H1 (cell line): ENCODE measurements around the gene MAP1A. TPM values are rescaled to one million over a fixed set of nuclear protein-coding genes. Genes with fewer than 3 reads are reported as not detected.
A peak's percentile ranks its signal among the peaks of the same experiment; 100 is the strongest.

Experiments
- CTCF ChIA-PET: fragments of 300-600 bp; sonication (Branson Sonifier 250); formaldehyde crosslinking; loops from one replicate; lab custom pipeline; 2021; ENCODE audit not compliant: partially characterized antibody; lab: Charles Lee
- POLR2A ChIA-PET: fragments of 300-600 bp; sonication (Branson Sonifier 250); formaldehyde crosslinking; loops from one replicate; lab custom pipeline; 2021; ENCODE audit warnings: inconsistent platforms; ENCODE audit not compliant: partially characterized antibody; lab: Charles Lee
- DNase-seq, 2 experiments: peaks; one replicate each; pipeline versions ENCODE4 v3.0.0 to v3.0.0-alpha.2; 2010 to 2022; ENCODE audit warnings: low spot score in 2 of 2, low read depth in 1 of 2, mixed read lengths in 1 of 2
- FAIRE-seq: peaks from 2 replicates; lab custom pipeline; 2011; peaks lifted over from hg19 to GRCh38; lab: Jason Lieb, UNC
- H2AFZ ChIP-seq: 2 replicates; pipeline ENCODE4 v1.8.1; 2012; ENCODE audit warnings: low read length, inconsistent platforms
- H2AK5ac ChIP-seq: 2 replicates; pipeline ENCODE4 v1.6.1; 2013; ENCODE audit warnings: low read depth, low read length
- H2BK120ac ChIP-seq: replicated peaks from 2 replicates; pipeline ENCODE3; 2013; ENCODE audit warnings: low read depth, low read length, inconsistent platforms
- H2BK12ac ChIP-seq: 2 replicates; pipeline ENCODE4 v1.6.1; 2013; ENCODE audit warnings: low read depth, low read length
- H2BK15ac ChIP-seq: 2 replicates; pipeline ENCODE4 v1.6.1; 2013; ENCODE audit warnings: low read length
- H2BK20ac ChIP-seq: 2 replicates; pipeline ENCODE4 v1.6.1; 2013; ENCODE audit warnings: low read length
- H2BK5ac ChIP-seq: 2 replicates; pipeline ENCODE4 v1.6.1; 2013; ENCODE audit warnings: low read depth, low read length
- H3K14ac ChIP-seq: 2 replicates; pipeline ENCODE4 v1.6.1; 2013; ENCODE audit warnings: inconsistent platforms; ENCODE audit not compliant: insufficient read length
- H3K18ac ChIP-seq: 2 replicates; pipeline ENCODE4 v1.6.1; 2013; ENCODE audit warnings: low read length; ENCODE audit errors: extremely low read depth
- H3K23ac ChIP-seq: 2 replicates; pipeline ENCODE4 v1.6.1; 2013; ENCODE audit warnings: inconsistent platforms; ENCODE audit not compliant: insufficient read length
- H3K23me2 ChIP-seq: 2 replicates; pipeline ENCODE4 v1.6.1; 2013; ENCODE audit warnings: low read depth, low read length
- H3K27ac ChIP-seq: 2 replicates; pipeline ENCODE4 v1.6.1; 2011; ENCODE audit warnings: low read depth, low read length, inconsistent platforms
- H3K27me3 ChIP-seq, 4 experiments: replicated peaks in 1 of 4; 1 replicate in 1 of 4; 2 replicates in 3 of 4; pipeline versions ENCODE4 v1.6.1 to v1.8.1; 2011 to 2013; ENCODE audit warnings: low read length in 3 of 4, mild to moderate bottlenecking in 3 of 4, inconsistent platforms in 2 of 4, mixed read lengths in 2 of 4, moderate library complexity in 1 of 4; ENCODE audit not compliant: control insufficient read depth in 3 of 4, insufficient read depth in 3 of 4; ENCODE audit errors: extremely low read depth in 1 of 4
- H3K36me3 ChIP-seq, 4 experiments: 2 replicates each; pipeline versions ENCODE4 v1.6.1 to v1.8.1; 2011 to 2013; ENCODE audit warnings: mild to moderate bottlenecking in 4 of 4, low read length in 3 of 4, moderate library complexity in 2 of 4, control low read depth in 1 of 4, inconsistent platforms in 1 of 4; ENCODE audit not compliant: insufficient read depth in 4 of 4, control insufficient read depth in 2 of 4
- H3K4ac ChIP-seq: replicated peaks from 2 replicates; pipeline ENCODE3; 2013; ENCODE audit warnings: low read length, low read depth, mixed read lengths, inconsistent platforms; ENCODE audit not compliant: insufficient read length
- H3K4me1 ChIP-seq, 4 experiments: replicated peaks in 1 of 4; 1 replicate in 1 of 4; 2 replicates in 3 of 4; pipeline versions ENCODE4 v1.6.1 to v1.8.1; 2011 to 2013; ENCODE audit warnings: low read length in 3 of 4, inconsistent platforms in 2 of 4, mixed read lengths in 1 of 4; ENCODE audit not compliant: insufficient read depth in 4 of 4, control insufficient read depth in 3 of 4
- H3K4me2 ChIP-seq, 2 experiments: 2 replicates each; pipeline versions ENCODE4 v1.6.1 to v1.8.1; 2011 to 2013; ENCODE audit warnings: low read depth in 2 of 2, low read length in 2 of 2, control low read depth in 1 of 2, inconsistent platforms in 1 of 2, mild to moderate bottlenecking in 1 of 2; ENCODE audit not compliant: insufficient read depth in 1 of 2
- H3K4me3 ChIP-seq, 4 experiments: fragments of 200-600, 300-600 bp in 1 of 4; sonication (generic), shearing (Covaris generic), sonication (Bioruptor Twin) in 1 of 4; 2 replicates each; pipeline versions ENCODE4 v1.5.1 to v1.8.1; 2011 to 2016; ENCODE audit warnings: low read length in 4 of 4, low read depth in 3 of 4, control low read depth in 2 of 4, inconsistent platforms in 2 of 4, mild to moderate bottlenecking in 2 of 4, mixed read lengths in 1 of 4, moderate library complexity in 1 of 4; ENCODE audit not compliant: insufficient read depth in 2 of 4; ENCODE audit errors: extremely low read depth in 1 of 4
- H3K56ac ChIP-seq: replicated peaks from 2 replicates; pipeline ENCODE3; 2013; ENCODE audit warnings: low read depth, mild to moderate bottlenecking, mixed read lengths, low read length, inconsistent platforms; ENCODE audit not compliant: insufficient read length
- H3K79me1 ChIP-seq: 2 replicates; pipeline ENCODE4 v1.6.1; 2013; ENCODE audit warnings: low read depth, low read length, control low read depth
- H3K79me2 ChIP-seq, 2 experiments: 2 replicates each; pipeline versions ENCODE4 v1.6.1 to v1.8.1; 2012 to 2013; ENCODE audit warnings: low read length in 2 of 2, mild to moderate bottlenecking in 2 of 2, inconsistent platforms in 1 of 2; ENCODE audit not compliant: insufficient read depth in 2 of 2, control insufficient read depth in 1 of 2
- H3K9ac ChIP-seq, 4 experiments: replicated peaks in 1 of 4; 1 replicate in 1 of 4; 2 replicates in 3 of 4; pipeline versions ENCODE4 v1.6.1 to v1.8.1; 2011 to 2013; ENCODE audit warnings: low read depth in 3 of 4, low read length in 3 of 4, control low read depth in 2 of 4, mild to moderate bottlenecking in 2 of 4, moderate library complexity in 2 of 4, inconsistent platforms in 1 of 4; ENCODE audit errors: extremely low read depth in 1 of 4
- H3K9me3 ChIP-seq, 2 experiments: 2 replicates each; pipeline versions ENCODE4 v1.6.1 to v1.8.1; 2012 to 2013; ENCODE audit warnings: mild to moderate bottlenecking in 2 of 2, moderate library complexity in 2 of 2, control low read depth in 1 of 2, inconsistent platforms in 1 of 2, low read depth in 1 of 2, low read length in 1 of 2, mixed read lengths in 1 of 2; ENCODE audit not compliant: insufficient read depth in 2 of 2
- H4K20me1 ChIP-seq, 2 experiments: replicated peaks in 1 of 2; 2 replicates each; pipeline versions ENCODE3 to v1.8.1; 2011 to 2013; ENCODE audit warnings: inconsistent platforms in 2 of 2, low read length in 2 of 2, mild to moderate bottlenecking in 1 of 2; ENCODE audit not compliant: insufficient read depth in 2 of 2, control insufficient read depth in 1 of 2
- H4K5ac ChIP-seq: 2 replicates; pipeline ENCODE4 v1.6.1; 2013; ENCODE audit warnings: low read length, low read depth, mixed read lengths, inconsistent platforms; ENCODE audit not compliant: insufficient read length
- H4K8ac ChIP-seq: 2 replicates; pipeline ENCODE4 v1.8.0; 2013; ENCODE audit warnings: mild to moderate bottlenecking, moderate library complexity, low read length, inconsistent platforms; ENCODE audit not compliant: insufficient read depth; ENCODE audit errors: extremely low read depth
- H4K91ac ChIP-seq: replicated peaks from 2 replicates; pipeline ENCODE3; 2013; ENCODE audit warnings: low read length, mixed read lengths, inconsistent platforms; ENCODE audit not compliant: insufficient read length
- GTF2F1 ChIP-seq: IDR thresholded peaks from 2 replicates; pipeline ENCODE4 v1.6.1; 2012; ENCODE audit warnings: low read depth, low read length, improper control_type of control experiment, borderline replicate concordance
- KDM1A ChIP-seq: fragments of 200-600, 300-600 bp; sonication (generic); IDR thresholded peaks from 2 replicates; pipeline ENCODE4 v1.7.1; 2016; ENCODE audit warnings: mild to moderate bottlenecking, low read length, borderline replicate concordance
- POLR2A ChIP-seq, 2 experiments: IDR thresholded peaks; 1 replicate in 1 of 2; 2 replicates in 1 of 2; pipeline ENCODE4 v1.6.1; 2011; ENCODE audit warnings: low read depth in 2 of 2, low read length in 2 of 2, mild to moderate bottlenecking in 2 of 2; ENCODE audit errors: control extremely low read depth in 1 of 2
- RFX5 ChIP-seq: IDR thresholded peaks from 2 replicates; pipeline ENCODE4 v1.6.1; 2011; ENCODE audit warnings: low read depth, low read length, improper control_type of control experiment, borderline replicate concordance
- ZNF274 ChIP-seq: IDR thresholded peaks from 2 replicates; pipeline ENCODE4 v1.7.0; 2012; ENCODE audit warnings: low read length, borderline replicate concordance; ENCODE audit errors: extremely low read depth
- WGBS, 2 experiments: shearing (Covaris generic) in 1 of 2; methylation state at CpG; one replicate each; pipeline versions ENCODE4 v1.1.6 to v1.1.7; 2013 to 2015; ENCODE audit warnings: low lambda C conversion rate in 2 of 2, mixed read lengths in 2 of 2, inconsistent platforms in 1 of 2, low coverage in 1 of 2, missing lambda C conversion rate in 1 of 2; ENCODE audit not compliant: insufficient replicate concordance in 2 of 2, insufficient coverage in 1 of 2, insufficient read length in 1 of 2; ENCODE audit errors: extremely low coverage in 1 of 2, missing lambda C conversion rate in 1 of 2; 5-methylcytosine and 5-hydroxymethylcytosine counted together
- polyA plus RNA-seq, 7 experiments: library from polyadenylated mRNA; depleted of rRNA in 3 of 7; stranded (reverse) in 5 of 7; unstranded in 2 of 7; fragments of >200 nt in 5 of 7; fragments of 200-250 nt in 2 of 7; gene quantifications; 1 replicate in 5 of 7; 2 replicates in 1 of 7; 4 replicates in 1 of 7; pipeline versions ENCODE4 v1.2.1 to v1.2.3, GENCODE V29; 2011 to 2013; ENCODE audit warnings: missing spikeins in 2 of 7, mixed read lengths in 2 of 7
- total RNA-seq: library from RNA; stranded (reverse); fragmentation: NEBNext Ultra II Directional; extraction: Animal tissue kit (Norgen Biotek cat#: 25700); gene quantifications from 2 replicates; pipeline ENCODE4 v1.2.1, GENCODE V29; 2021

Gene MAP1A
- total and polyA plus RNA-seq, 2 of the 8 experiments (the other 6 are each of a cell fraction or from before 2014, with no cell fraction given) = 0.80 to 2.4 TPM

- POLR2A ChIA-PET = interaction anchor here (2.3 kb wide), 1 partner anchor 10 kb away, joined by 8 read pairs; no protein-coding TSS in a partner anchor
- Histone ChIP-seq H3K9me3 (no peaks in the 10 kb centered on the region), H2BK12ac (no peak overlapping the region), H4K5ac (no peak overlapping the region), H4K20me1 (no peaks in the 10 kb centered on the region), H3K14ac (no peak overlapping the region), H3K9ac (no peak overlapping the region), H3K27ac (no peak overlapping the region), H3K18ac (no peak overlapping the region), H2BK20ac (no peak overlapping the region), H3K79me2 (no peaks in the 10 kb centered on the region), H3K56ac (no peak overlapping the region), H3K4me1 (peaks cover 7 to 21% (median 11%) of the 10 kb centered on the region in 4 experiments; a peak in 6 of 7 replicates), H2AK5ac (no peak overlapping the region)
- DNase-seq = no peak
- no peak for TF ChIP-seq GTF2F1
- no peak for TF ChIP-seq RFX5
- TF ChIP-seq ZNF274 = no peak
- no peak for TF ChIP-seq KDM1A
- TF ChIP-seq POLR2A (IDR thresholded peaks at IDR 0.05; ENCODE audit: control extremely low read depth in 1 of 2, low read depth in 2 of 2, low read length in 2 of 2) = no peak
- TF ChIP-seq, all 59 proteins: peak for 0
- Histone ChIP-seq H2AFZ (no peak overlapping the region), H4K8ac (no peak overlapping the region), H3K4ac (no peak overlapping the region), H3K23ac (no peak overlapping the region), H3K4me3 (no peak overlapping the region), H3K4me2 (no peak overlapping the region), H2BK15ac (no peak overlapping the region), H2BK5ac (no peak overlapping the region), H3K36me3 (no peaks in the 10 kb centered on the region), H3K79me1 (no peaks in the 10 kb centered on the region), H4K91ac (peak overlapping the region; percentile 32), H3K27me3 (peaks cover 0 to 33% (median 25%) of the 10 kb centered on the region in 4 experiments; a peak in 6 of 7 replicates), H2BK120ac (no peak overlapping the region), H3K23me2 (peaks cover 15% of the 10 kb centered on the region; the same call in 1 of the 2 replicates)
- no peak for FAIRE-seq
- 100% methylated on average over 2 of the region's 2 CpGs; no CpG with 5 or more reads in 1 of the 2 experiments for WGBS, 2 experiments
- CTCF ChIA-PET = interaction anchor here (0.7 kb wide), 1 partner anchor 11 kb away, joined by 3 read pairs; no protein-coding TSS in a partner anchor
Measured at GRCh38 chr15:43520138-43520537, 2.7 kb downstream of the MAP1A start.
